Measurements from ENCODE around the gene RILPL1. TPM values are rescaled to one million over a fixed set of nuclear protein-coding genes. Genes with fewer than 3 reads are reported as not detected.
"Not testable (repeated sequence)": the region's sequence is repeated elsewhere in the genome, so short reads cannot be mapped to it uniquely, and the experiment has no call there.

RILPL1 gene
- total RNA-seq, 2 experiments from 2014 or later, result 0.38 to 0.86 TPM

- Histone ChIP-seq H4K20me1 (ENCODE audit: insufficient read depth, low read length) (no peaks in the 10 kb centered on the region), H3K79me2 (ENCODE audit: insufficient read depth, low read depth, low read length) (no peaks in the 10 kb centered on the region), H3K36me3 (ENCODE audit: insufficient read depth, low read length) (no peaks in the 10 kb centered on the region), H3K4me2 (ENCODE audit: low read length) (no peak overlapping the region), H3K9me3 (ENCODE audit: low read length) (no peaks in the 10 kb centered on the region), H3K4me1 (ENCODE audit: insufficient read depth, low read length, poor library complexity, severe bottlenecking) (peaks cover 18% of the 10 kb centered on the region), H3K9me2 (ENCODE audit: insufficient read depth, low read length) (no peaks in the 10 kb centered on the region), H2AFZ (ENCODE audit: low read length) (no peak overlapping the region), H3K27ac (ENCODE audit: low read depth, low read length, poor library complexity, severe bottlenecking) (no peak overlapping the region), H3K4me3 (ENCODE audit: low read depth, low read length, poor library complexity, severe bottlenecking) (no peak overlapping the region)
- ChIA-PET CTCF (ENCODE audit: unreplicated experiment) (no interaction called here), POLR2A (interaction anchor here (0.7 kb wide), 1 partner anchor 753 kb away, joined by 3 read pairs; no protein-coding TSS in a partner anchor)
- intact Hi-C loops (cut with micrococcal nuclease; ENCODE audit: unreplicated experiment), result no loop called here
- DNase-seq (ENCODE audit: low spot score), result no peak
- no peak for TF ChIP-seq EZH2phosphoT487 (IDR thresholded peaks at IDR 0.05; ENCODE audit: borderline replicate concordance, low read depth, low read length)
- no peak for TF ChIP-seq CTCF (conservative IDR thresholded peaks at IDR 0.05; ENCODE audit: low read length)
- BruUV-seq (replicated peaks), result no TSS peak
These were observed 47.8 kb downstream of the RILPL1 start for GRCh38 chr12:123485756-123486155.

GRCh38 chr12:123483602-123484248 is 49.8 kb downstream of the RILPL1 start:
- no peak for TF ChIP-seq CTCF (conservative IDR thresholded peaks at IDR 0.05; ENCODE audit: low read length)
- TF ChIP-seq EZH2phosphoT487 (IDR thresholded peaks at IDR 0.05; ENCODE audit: borderline replicate concordance, low read depth, low read length), result no peak
- Histone ChIP-seq H3K36me3 (ENCODE audit: insufficient read depth, low read length) (no peaks in the 10 kb centered on the region), H3K4me3 (ENCODE audit: low read depth, low read length, poor library complexity, severe bottlenecking) (no peak overlapping the region), H3K9me2 (ENCODE audit: insufficient read depth, low read length) (no peaks in the 10 kb centered on the region), H3K9me3 (ENCODE audit: low read length) (no peaks in the 10 kb centered on the region), H2AFZ (ENCODE audit: low read length) (0 out of 2 replicates have a peak overlapping the region, but pooled peaks have one; percentile 27), H3K79me2 (ENCODE audit: insufficient read depth, low read depth, low read length) (no peaks in the 10 kb centered on the region), H3K4me1 (ENCODE audit: insufficient read depth, low read length, poor library complexity, severe bottlenecking) (peaks cover 23% of the 10 kb centered on the region), H4K20me1 (ENCODE audit: insufficient read depth, low read length) (no peaks in the 10 kb centered on the region), H3K27ac (ENCODE audit: low read depth, low read length, poor library complexity, severe bottlenecking) (no peak overlapping the region), H3K4me2 (ENCODE audit: low read length) (no peak overlapping the region)
- CTCF ChIA-PET (ENCODE audit: unreplicated experiment), result interaction anchor here (0.6 kb wide), 1 partner anchor 1405 kb away, joined by 7 read pairs; the partner anchor contains the start of gene MLXIP
- intact Hi-C loops (cut with micrococcal nuclease; ENCODE audit: unreplicated experiment), result no loop called here
- BruUV-seq (replicated peaks), result no TSS peak
- POLR2A ChIA-PET, result interaction anchor here (0.6 to 0.9 kb wide), 2 partner anchors 107 to 202 kb away, joined by 3 read pairs; no protein-coding TSS in a partner anchor
- peak; percentile 48 for DNase-seq (ENCODE audit: low spot score)

- H4K20me1 ChIP-seq (ENCODE audit: insufficient read depth, low read length), result no peaks in the 10 kb centered on the region
- no peak for DNase-seq (ENCODE audit: low spot score)
- H2AFZ ChIP-seq (ENCODE audit: low read length), result no peak overlapping the region
- intact Hi-C loops (cut with micrococcal nuclease; ENCODE audit: unreplicated experiment), result no loop called here
- no peaks in the 10 kb centered on the region for H3K9me2 ChIP-seq (ENCODE audit: insufficient read depth, low read length)
- peaks cover 23% of the 10 kb centered on the region for H3K4me1 ChIP-seq (ENCODE audit: insufficient read depth, low read length, poor library complexity, severe bottlenecking)
- H3K4me3 ChIP-seq (ENCODE audit: low read depth, low read length, poor library complexity, severe bottlenecking), result no peak overlapping the region
- H3K27ac ChIP-seq (ENCODE audit: low read depth, low read length, poor library complexity, severe bottlenecking), result no peak overlapping the region
- no peak overlapping the region for H3K4me2 ChIP-seq (ENCODE audit: low read length)
- TF ChIP-seq CTCF (conservative IDR thresholded peaks at IDR 0.05; ENCODE audit: low read length) (no peak), EZH2phosphoT487 (IDR thresholded peaks at IDR 0.05; ENCODE audit: borderline replicate concordance, low read depth, low read length) (no peak)
- H3K9me3 ChIP-seq (ENCODE audit: low read length), result no peaks in the 10 kb centered on the region
- no peaks in the 10 kb centered on the region for H3K79me2 ChIP-seq (ENCODE audit: insufficient read depth, low read depth, low read length)
- ChIA-PET POLR2A (interaction anchor here (0.5 to 0.9 kb wide), 2 partner anchors 24 to 202 kb away, joined by 3 to 5 read pairs; no protein-coding TSS in a partner anchor), CTCF (ENCODE audit: unreplicated experiment) (interaction anchor here (0.9 kb wide), 1 partner anchor 12 kb away, joined by 4 read pairs; no protein-coding TSS in a partner anchor)
- BruUV-seq (replicated peaks), result no TSS peak
- H3K36me3 ChIP-seq (ENCODE audit: insufficient read depth, low read length), result no peaks in the 10 kb centered on the region
These were observed 50.6 kb downstream of the RILPL1 start for GRCh38 chr12:123482876-123483275.

- H3K4me2 ChIP-seq (ENCODE audit: low read length), result peak overlapping the region; percentile 36; the same call in 1 of the 2 replicates
- POLR2A ChIA-PET, result interaction anchor here (0.6 kb wide), 1 partner anchor 940 kb away, joined by 3 read pairs; no protein-coding TSS in a partner anchor
- peak overlapping the region; percentile 61; the same call in 1 of the 2 replicates for H2AFZ ChIP-seq (ENCODE audit: low read length)
- DNase-seq (ENCODE audit: low spot score); H3K9me2 ChIP-seq (ENCODE audit: insufficient read depth, low read length); H3K4me3 ChIP-seq (ENCODE audit: low read depth, low read length, poor library complexity, severe bottlenecking); H3K27ac ChIP-seq (ENCODE audit: low read depth, low read length, poor library complexity, severe bottlenecking); H3K79me2 ChIP-seq (ENCODE audit: insufficient read depth, low read depth, low read length); intact Hi-C loops (cut with micrococcal nuclease; ENCODE audit: unreplicated experiment); H3K36me3 ChIP-seq (ENCODE audit: insufficient read depth, low read length); CTCF ChIA-PET (ENCODE audit: unreplicated experiment); H4K20me1 ChIP-seq (ENCODE audit: insufficient read depth, low read length); BruUV-seq (replicated peaks); H3K9me3 ChIP-seq (ENCODE audit: low read length): not testable (repeated sequence)
- peaks cover 23% of the 10 kb centered on the region for H3K4me1 ChIP-seq (ENCODE audit: insufficient read depth, low read length, poor library complexity, severe bottlenecking)
These were observed 52.3 kb downstream of the RILPL1 start for GRCh38 chr12:123481251-123481650.
